Suppressor macrophage treated with lipopolysaccharide for 4 hours (primary cell): ENCODE results near the gene LRRC46.

Experiments
- DNase-seq: peaks from one replicate; pipeline ENCODE4 v3.0.0-alpha.2; 2020

LRRC46 gene

GRCh38 chr17:47879028-47879585 lies 47.6 kb downstream of the LRRC46 start:
- peak; percentile 40 for DNase-seq

DNA sequence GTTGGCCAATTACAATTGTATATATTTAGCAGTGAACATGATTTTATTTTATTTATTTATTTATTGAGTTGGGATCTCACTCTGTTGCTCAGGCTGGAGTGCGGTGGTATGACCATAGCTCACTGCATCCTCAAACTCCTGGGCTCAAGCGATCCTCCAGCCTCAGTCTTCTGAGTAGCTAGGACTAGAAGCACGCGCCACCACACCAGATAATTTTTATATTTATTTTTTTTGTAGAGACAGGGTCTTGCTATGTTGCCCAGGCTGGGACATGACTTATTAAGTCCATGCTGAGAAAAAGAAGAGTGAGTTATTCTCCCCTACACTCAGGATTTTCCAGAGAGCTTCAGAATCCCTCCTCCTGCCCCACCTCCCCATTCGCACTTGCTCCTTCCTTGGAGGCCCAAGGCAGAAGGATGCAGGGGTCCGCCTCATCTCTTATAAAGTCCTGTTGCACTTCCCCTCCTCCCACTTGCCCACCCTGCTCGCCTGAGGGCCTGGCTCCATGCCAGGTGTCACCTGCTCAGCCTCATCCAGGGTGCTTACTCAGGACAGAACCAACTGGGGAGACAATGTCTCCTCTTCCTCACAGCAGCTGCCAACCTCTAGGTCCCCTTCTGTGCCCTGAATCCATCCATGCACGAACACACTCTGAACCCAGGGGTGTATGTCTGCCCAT lies 48.4 kb downstream of the LRRC46 start:
- no peak for DNase-seq

GRCh38 chr17:47882247-47882646 lies 50.8 kb downstream of the LRRC46 start:
- DNase-seq = peak; percentile 76

- no peak for DNase-seq
Measured at GRCh38 chr17:47882695-47883588, 51.5 kb downstream of the LRRC46 start.

DNA sequence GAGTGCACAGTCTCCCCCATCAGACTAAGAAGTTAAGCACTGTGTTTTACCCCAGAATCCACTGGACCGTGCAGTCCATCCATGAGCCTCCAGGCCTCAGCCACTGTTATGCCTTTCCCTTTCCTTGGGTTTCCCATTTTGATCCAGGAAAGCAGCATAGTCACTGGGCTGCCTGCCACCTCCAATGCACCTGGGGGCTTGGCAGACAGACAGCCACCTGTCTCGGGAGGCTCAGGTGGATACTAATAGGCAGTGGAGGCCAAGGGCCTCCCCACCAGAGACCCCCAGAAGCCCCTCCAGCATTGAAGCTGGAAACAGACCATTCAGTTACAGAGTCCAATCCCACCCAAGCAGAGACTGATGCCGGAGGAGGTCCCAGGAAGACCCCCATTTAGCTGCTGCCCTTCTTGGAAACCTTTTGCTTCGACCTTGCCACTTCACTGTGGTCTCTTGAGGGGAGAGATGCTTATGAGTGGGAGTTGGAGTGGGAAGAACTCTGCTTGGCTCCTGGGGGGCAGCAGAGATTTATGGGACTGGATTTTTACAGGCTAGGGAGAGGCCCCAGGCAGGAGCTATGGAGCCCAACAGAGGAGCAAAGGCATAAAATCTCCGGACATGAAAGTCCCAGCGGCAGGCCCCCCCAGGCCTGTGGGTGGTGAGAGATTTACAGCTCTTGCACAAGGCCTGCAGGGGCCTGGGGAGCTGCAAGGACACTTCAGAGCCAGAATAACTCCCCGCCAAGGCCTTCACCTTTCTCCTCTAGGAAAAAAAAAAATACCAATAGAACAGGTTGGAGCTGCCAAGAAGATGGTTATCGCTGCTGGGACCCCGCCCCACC lies 52.3 kb downstream of the LRRC46 start:
- DNase-seq = no peak

DNA sequence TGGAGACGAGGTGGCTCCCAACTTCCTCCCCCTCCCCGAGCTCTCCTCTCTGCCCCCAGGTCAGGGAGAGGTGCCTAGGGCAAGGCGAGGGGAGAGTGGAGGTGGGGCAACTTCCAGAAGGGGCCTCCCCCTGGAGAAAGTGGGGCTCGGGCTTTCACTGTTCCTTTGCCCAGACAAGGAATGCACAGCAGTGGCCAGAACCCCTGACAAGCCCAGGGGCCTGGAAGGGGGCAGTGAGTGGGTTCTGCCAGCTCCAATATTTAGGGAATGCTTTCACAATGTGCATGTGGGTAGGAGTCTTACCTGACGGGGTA lies 52.9 kb downstream of the LRRC46 start:
- no peak for DNase-seq

- no peak for DNase-seq
Measured at GRCh38 chr17:47884905-47885730, 53.6 kb downstream of the LRRC46 start.
